ENCODE data around the gene ZDBF2. TPM values are rescaled to one million over a fixed set of nuclear protein-coding genes. Genes with fewer than 3 reads are reported as not detected.
"Not testable (repeated sequence)": the region's sequence is repeated elsewhere in the genome, so short reads cannot be mapped to it uniquely, and the experiment has no call there.

The ZDBF2 gene
- polyA plus RNA-seq, 10 donors = 7.2 to 14.4 (median 10.2) TPM

DNA sequence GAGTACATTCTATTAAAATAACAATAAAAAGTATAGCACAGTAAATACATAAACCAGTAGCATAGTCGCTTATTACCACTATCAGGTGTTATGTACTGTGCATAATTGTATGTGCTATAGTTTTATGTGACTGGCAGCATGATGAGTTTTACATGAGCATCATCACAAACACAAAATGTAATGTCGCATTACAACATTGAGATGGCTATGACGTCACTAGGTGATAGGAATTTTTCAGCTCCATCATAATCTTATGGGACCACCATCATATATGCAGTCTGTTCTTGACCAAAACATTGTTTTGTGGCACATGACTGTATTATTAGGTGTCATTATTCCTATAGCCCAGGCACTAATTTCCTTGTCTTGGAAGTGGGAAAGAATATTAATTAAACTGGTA lies 48.6 kb downstream of the ZDBF2 start:
- DNase-seq = no peak

DNA sequence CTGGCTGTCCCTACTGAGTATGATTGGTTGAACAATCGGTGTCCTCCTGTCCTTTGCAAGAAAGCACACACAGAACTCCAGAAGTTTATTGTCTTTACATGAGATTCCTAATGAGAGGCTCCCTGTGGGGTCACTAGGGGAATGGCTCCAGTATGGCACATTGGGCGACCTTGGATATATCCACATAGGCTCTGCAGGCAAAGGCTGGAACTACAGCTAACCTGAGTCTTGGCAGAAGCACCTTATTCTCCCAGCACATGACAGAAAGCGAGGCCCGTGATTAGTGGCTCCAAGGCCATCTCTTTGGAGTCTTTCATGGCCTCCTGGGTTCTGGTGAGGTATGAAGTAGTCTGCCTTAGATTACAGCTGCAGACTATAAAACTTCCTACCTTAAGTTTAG lies 49.0 kb downstream of the ZDBF2 start:
- no peak for DNase-seq

DNA sequence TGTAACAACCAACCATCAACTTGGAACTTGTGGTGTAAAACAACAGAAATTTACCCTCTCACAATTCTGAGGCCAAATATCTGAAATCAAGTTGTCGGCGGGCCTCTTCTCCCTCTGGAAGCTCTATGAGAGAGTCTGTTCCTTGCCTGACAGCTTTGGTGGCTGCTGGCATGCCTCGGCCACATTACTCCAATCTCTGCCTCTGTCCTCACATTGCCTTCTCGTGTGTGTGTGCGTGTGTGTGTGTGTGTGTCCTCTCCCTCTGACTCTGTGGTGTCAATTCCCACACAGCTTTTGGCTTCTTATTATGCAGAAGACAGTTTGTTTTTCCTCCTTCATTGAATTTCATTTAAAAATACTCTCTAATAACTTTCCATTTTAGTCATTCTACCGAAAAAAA lies 50.4 kb downstream of the ZDBF2 start:
- DNase-seq = no peak

DNA sequence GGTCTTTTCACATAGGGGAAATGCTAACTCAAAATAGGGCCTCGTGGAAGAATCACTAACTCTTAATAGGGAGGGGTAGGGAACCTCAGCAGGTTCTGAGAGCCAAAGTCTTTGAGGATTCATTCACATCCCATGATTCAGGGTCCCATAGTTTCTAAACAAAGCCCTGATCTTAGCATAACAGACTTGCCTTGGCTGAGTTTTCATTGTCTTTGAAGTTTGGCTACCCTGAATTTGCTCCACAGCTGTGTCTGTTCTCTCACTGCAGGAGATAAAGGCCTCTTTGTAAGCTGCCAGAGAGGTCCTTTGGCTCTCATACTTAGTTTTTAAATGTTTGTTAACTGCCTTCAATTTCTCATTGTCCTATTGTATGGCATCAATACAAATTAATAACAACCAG lies 54.5 kb downstream of the ZDBF2 start:
- peak; percentile 3 to 10 (median 6) for DNase-seq

DNA sequence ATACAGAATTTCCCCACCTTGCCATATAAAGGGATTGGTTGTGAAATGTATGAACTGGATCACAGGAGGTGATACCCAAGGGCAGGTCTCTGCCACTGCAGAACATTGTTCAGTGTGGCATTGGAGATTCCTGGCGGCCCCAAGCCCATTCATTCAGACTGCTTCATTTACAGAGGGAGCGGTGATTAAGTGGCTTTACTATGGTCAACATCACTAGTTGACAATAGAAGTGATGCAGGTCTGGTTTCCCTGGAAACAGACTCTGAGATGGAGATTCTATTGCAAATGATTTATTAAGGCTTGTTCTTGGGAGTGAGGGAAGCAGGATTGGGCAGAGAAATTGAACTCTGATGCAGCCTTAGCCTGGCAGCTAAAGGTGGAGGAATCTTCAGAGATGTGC lies 62.4 kb downstream of the ZDBF2 start:
- no peak for DNase-seq

DNA sequence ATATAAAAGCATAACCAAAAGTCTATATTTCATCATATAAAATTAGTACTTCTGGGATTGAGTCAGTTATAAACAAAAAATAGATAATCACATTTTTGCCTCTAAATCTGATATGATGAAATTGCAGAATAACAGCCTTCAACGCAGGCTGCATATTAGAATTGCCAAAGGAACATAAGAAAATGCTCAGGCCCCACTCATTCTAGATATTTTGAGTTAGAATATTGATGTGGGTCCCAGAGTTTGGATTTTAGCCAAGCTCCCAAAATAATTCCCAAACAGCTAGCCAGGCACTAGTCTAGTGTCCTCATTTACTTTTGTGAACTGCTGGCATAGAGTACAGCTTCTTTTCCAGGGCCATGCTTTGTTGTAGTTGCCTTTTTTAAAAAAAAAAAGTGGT lies 63.5 kb downstream of the ZDBF2 start:
- DNase-seq = no peak

DNA sequence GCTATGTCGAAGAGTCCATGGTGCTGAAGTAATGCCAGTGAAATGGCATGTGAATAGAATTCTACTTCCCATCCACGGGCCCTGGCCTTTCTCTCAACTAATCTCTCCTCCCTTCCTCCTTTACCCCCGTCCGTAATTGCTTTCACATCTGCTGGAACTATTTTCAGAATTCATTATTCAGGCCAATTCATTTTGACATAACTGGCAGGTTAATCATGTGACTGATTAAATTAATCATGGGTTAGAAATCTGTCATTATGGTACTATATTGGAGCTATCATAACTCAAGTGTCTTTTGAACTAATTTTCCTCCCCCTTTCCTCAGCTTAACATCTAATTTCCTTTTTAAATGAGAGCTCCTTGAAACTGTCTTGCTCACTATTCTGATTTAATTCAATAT lies 66.9 kb downstream of the ZDBF2 start:
- no peak for DNase-seq

DNA sequence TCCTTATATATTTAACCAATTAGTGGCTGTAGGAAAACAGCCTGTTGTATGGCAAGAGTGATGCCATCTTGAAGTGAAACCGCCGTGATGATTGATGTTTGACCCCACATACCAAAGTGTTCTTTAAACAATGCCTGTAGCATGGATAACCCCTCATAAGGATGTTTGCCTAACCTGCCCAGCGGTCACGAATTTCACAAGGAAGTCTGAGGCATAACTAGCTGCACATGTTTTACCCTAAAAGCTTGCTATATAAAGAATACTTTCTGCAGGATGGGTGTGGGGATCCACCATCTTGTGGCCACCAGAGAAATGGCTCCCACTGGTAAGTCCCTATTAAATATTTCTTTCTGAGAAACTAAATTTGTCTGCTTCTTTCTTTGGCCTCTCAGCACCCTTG lies 68.7 kb downstream of the ZDBF2 start:
- no peak for DNase-seq

DNA sequence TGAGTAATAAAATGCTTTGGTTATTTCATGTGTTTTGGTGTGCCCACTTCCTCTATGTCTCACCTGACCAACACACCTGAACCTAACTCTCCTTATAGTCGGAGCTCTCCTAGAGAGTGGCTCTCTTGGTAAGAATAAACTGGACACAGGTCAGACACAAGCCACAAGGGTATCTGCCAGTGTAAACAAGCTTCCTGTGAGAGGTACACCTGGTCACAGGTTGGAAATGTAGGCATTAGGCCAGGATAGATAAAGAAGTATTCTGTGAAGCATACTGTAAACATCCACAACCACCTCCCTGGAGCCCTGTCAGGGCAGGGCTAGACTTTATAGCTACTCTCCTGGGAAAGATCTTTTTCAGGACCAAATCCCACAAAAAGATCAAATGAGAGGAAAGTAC lies 69.4 kb downstream of the ZDBF2 start:
- no peak for DNase-seq

DNA sequence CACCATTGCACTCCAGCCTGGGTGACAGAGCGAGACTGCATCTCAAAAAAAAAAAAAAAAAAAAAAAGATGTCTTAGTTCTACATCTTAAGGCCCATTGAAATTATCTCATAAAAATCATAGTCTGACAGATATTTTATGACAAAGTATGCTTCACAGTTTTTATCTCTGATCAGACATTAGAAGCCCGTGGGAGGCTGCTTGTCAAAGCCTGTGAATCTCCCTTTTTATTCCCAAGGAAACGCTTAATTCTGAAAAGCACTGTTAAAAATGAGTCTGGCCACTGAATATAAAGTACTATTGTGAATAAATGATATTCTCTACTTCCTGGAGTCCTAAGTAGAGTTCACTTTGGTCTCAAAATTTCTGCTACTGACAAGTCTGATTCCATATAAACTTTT lies 71.1 kb downstream of the ZDBF2 start:
- DNase-seq = no peak

DNA sequence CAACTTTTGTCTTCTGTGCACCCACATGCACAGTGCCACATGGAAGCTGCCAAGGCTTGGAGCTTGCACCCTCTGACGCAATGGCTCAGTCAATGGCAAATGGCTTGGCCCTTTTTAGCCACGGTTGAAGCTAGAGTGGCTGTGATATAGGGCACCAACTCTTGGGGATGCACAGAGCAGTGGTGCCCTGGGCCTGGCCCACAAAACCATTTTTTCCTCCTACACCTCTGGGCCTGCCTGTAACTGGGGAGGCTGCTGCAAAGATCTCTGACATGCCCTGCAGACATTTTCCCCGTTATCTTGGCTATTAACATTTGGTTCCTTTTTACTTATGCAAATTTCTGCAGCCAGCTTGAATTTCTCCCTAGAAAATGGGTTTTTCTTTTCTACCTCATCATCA lies 74.9 kb downstream of the ZDBF2 start:
- DNase-seq = no peak

DNA sequence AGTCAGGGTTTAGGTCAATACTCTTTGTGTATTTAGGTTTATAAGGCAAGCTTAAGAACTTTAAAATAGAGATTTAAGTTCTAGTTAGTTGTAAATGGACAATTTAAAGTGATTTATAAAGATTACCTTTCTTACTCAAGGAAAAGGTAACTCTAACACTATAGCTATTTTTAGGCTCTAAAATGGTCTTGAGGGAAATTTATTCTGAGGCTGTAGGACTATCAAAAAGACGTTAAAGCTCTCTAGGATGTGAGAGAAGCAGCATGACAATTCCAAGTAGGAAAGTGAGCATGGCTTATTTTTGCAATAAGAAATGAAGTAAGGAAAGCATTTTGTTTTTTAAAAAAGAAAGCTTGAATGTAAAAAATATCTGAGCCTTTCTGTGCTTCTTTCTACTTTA lies 78.1 kb downstream of the ZDBF2 start:
- no peak for DNase-seq

DNA sequence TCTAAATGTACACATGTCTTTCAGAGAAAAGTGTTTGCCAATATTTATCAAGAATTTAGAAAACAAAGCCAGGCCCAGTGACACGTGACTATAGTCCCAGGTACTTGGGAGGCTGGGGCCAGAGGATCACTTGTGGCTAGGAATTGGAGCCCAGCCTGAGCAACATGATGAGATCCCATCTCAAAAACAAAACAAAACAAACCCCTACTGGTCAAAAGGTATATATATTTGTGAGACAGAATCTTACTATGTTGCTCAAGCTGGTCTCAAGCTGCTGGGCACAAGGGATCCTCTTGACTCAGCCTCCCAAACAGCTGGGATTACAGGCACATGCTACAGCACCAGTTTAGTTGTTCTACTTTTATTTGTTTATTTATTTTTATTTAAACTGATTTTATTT lies 79.2 kb downstream of the ZDBF2 start:
- no peak for DNase-seq

DNA sequence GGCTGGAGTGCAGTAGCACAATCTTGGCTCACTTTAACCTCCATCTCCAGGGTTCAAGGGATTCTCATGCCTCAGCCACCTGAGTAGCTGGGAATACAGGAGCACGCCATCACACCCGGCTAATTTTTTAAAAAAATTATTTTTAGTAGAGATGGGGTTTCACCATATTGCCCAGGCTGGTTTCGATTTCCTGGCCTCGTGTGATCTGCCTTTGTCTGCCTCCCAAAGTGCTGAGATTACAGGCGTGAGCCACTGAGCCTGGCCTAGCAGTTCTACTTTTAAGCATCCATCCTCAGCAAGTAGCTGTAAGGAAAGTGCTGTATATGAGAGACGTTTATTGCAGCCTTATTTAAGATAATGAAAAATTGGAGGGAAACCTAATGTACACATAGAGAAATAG lies 79.7 kb downstream of the ZDBF2 start:
- no peak for DNase-seq

DNA sequence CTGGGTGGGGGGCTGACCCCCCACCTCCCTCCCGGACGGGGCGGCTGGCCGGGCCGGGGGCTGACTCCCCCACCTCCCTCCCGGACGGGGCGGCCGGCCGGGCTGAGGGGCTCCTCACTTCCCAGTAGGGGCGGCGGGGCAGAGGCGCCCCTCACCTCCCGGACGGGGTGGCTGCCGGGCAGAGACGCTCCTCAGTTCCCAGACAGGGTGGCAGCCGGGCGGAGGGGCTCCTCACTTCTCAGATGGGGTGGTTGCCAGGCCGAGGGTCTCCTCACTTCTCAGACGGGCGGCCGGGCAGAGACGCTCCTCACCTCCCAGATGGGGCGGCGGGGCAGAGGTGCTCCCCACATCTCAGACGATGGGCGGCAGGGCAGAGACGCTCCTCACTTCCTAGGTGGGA lies 82.4 kb downstream of the ZDBF2 start:
- DNase-seq = not testable (repeated sequence)

DNA sequence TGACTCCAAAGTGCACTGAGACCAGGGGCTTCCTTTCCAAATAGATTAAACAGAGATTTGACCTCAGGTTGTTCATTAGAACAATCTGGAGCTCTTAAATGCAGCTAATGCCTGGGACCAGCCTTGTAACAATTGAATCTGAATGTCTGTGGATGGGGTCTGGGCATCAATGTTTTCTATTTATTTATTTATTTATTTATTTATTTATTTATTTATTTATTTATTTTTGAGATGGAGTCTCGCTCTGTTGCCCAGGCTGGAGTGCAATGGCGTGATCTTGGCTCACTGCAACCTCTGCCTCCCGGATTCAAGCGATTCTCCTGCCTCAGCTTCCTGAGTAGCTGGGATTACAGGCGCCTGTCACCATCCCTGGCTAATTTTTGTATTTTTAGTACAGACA lies 86.4 kb downstream of the ZDBF2 start:
- not testable (repeated sequence) for DNase-seq

DNA sequence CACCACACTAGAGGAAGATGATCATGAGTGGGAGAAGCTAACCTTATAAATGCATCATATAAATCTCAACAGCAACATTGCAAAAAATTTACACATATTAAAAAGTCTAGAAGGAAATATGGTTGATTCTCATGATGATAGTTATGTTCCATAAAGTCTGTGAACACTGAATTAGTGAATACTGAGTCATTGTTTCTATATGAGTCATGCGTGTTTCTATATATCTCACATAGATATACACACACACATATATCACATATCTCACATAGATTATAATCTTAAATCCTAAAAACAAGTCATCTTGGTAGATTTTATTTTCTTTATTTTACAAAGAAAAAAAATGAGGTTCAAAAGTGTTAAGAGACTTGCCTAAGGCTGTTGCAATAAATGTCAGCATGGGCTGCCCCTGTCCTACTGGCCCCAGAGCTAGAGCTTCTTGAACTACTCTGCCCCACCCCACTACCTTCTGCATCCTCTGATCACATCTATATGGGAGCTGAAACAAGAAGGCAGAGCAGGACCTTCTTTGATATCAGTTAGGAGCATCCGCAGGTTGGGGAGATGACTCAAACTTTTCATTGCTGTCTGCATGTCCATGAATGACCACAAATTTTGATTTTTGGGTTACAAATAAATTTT lies 87.1 kb downstream of the ZDBF2 start:
- DNase-seq = no peak

Other genes starting within 250 kb of the ZDBF2 start
- gene INO80D, start 188.5 kb upstream of the ZDBF2 start, polyA plus RNA-seq (ENCODE audit: insufficient read length in 10 of 10) = 1 to 10 TPM; 5.7 to 9.8 (median 7.6) TPM
- gene NDUFS1, start 115.2 kb upstream of the ZDBF2 start, polyA plus RNA-seq (ENCODE audit: insufficient read length in 10 of 10) = 10 to 100 TPM; 61.6 to 81.6 (median 71.8) TPM
- gene EEF1B2, start 114.8 kb upstream of the ZDBF2 start, polyA plus RNA-seq (ENCODE audit: insufficient read length in 10 of 10) = 1,000 to 10,000 TPM in 3 of 10 donors, 100 to 1,000 TPM in 7; 875 to 1,127 (median 974) TPM
- gene ADAM23, start 168.9 kb downstream of the ZDBF2 start, polyA plus RNA-seq (ENCODE audit: insufficient read length in 10 of 10) = 10 to 100 TPM in 8 of 10 donors, 1 to 10 TPM in 2; 8.5 to 12.2 (median 11.0) TPM